Ishikawa (cell line): ENCODE data around the gene SRP14.

Experiments
- CEBPB ChIP-seq: IDR thresholded peaks from 2 replicates; pipeline ENCODE4 v1.6.1; 2012
- CREB1 ChIP-seq: IDR thresholded peaks from 2 replicates; pipeline ENCODE4 v1.6.1; 2012; ENCODE audit warnings: low read depth
- EGR1 ChIP-seq: IDR thresholded peaks from 2 replicates; pipeline ENCODE4 v1.6.1; 2012
- EP300 ChIP-seq: IDR thresholded peaks from 2 replicates; pipeline ENCODE4 v1.6.1; 2012; ENCODE audit warnings: borderline replicate concordance
- NFIC ChIP-seq: IDR thresholded peaks from 2 replicates; pipeline ENCODE4 v1.6.1; 2012
- RAD21 ChIP-seq: IDR thresholded peaks from 2 replicates; pipeline ENCODE4 v1.6.1; 2012; ENCODE audit warnings: low read depth
- TAF1 ChIP-seq: IDR thresholded peaks from 2 replicates; pipeline ENCODE4 v1.6.1; 2012; ENCODE audit warnings: low read depth, mild to moderate bottlenecking
- YY1 ChIP-seq: IDR thresholded peaks from 2 replicates; pipeline ENCODE4 v1.6.1; 2012; ENCODE audit warnings: low read depth
- ZBTB7A ChIP-seq: IDR thresholded peaks from 2 replicates; pipeline ENCODE4 v1.6.1; 2012; ENCODE audit warnings: low read depth
- TF ChIP-seq, protein P1 (sequence below): IDR thresholded peaks from 2 replicates; pipeline ENCODE4 v1.6.1; 2012
- TF ChIP-seq, protein P2 (sequence below): IDR thresholded peaks from 2 replicates; pipeline ENCODE4 v1.6.1; 2012; ENCODE audit warnings: low read depth, mild to moderate bottlenecking

DNA sequence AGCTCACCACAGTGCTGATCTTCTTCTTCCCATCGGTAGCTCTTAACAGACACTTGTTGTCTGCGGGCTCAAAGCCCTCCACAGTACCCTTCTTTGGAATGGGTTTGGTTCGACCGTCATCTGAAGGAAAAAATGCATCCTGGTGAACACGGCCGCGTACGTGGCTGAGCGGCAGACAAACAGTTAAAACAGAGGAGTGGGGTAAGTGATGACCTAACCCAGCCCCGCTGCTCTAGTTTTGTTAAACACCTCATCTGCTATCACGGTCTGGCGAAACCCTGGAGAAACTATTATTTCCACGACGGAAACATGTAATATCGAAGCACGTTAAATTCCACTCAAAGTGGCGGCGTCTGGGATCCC lies 725 bp downstream of the SRP14 start:
- TF ChIP-seq ZBTB7A (no peak), EP300 (no peak), YY1 (no peak), RAD21 (no peak), EGR1 (no peak), TAF1 (no peak), CREB1 (no peak), NFIC (no peak), CEBPB (no peak)
- TF ChIP-seq, protein P1, sequence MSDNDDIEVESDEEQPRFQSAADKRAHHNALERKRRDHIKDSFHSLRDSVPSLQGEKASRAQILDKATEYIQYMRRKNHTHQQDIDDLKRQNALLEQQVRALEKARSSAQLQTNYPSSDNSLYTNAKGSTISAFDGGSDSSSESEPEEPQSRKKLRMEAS = no peak
- TF ChIP-seq, protein P2, sequence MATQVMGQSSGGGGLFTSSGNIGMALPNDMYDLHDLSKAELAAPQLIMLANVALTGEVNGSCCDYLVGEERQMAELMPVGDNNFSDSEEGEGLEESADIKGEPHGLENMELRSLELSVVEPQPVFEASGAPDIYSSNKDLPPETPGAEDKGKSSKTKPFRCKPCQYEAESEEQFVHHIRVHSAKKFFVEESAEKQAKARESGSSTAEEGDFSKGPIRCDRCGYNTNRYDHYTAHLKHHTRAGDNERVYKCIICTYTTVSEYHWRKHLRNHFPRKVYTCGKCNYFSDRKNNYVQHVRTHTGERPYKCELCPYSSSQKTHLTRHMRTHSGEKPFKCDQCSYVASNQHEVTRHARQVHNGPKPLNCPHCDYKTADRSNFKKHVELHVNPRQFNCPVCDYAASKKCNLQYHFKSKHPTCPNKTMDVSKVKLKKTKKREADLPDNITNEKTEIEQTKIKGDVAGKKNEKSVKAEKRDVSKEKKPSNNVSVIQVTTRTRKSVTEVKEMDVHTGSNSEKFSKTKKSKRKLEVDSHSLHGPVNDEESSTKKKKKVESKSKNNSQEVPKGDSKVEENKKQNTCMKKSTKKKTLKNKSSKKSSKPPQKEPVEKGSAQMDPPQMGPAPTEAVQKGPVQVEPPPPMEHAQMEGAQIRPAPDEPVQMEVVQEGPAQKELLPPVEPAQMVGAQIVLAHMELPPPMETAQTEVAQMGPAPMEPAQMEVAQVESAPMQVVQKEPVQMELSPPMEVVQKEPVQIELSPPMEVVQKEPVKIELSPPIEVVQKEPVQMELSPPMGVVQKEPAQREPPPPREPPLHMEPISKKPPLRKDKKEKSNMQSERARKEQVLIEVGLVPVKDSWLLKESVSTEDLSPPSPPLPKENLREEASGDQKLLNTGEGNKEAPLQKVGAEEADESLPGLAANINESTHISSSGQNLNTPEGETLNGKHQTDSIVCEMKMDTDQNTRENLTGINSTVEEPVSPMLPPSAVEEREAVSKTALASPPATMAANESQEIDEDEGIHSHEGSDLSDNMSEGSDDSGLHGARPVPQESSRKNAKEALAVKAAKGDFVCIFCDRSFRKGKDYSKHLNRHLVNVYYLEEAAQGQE = no peak
